ENCODE results near the gene SLC25A11.
A peak's percentile ranks its signal among the peaks of the same experiment; 100 is the strongest.
"Not testable (repeated sequence)": the region's sequence is repeated elsewhere in the genome, so short reads cannot be mapped to it uniquely, and the experiment has no call there.

SLC25A11 gene

DNA sequence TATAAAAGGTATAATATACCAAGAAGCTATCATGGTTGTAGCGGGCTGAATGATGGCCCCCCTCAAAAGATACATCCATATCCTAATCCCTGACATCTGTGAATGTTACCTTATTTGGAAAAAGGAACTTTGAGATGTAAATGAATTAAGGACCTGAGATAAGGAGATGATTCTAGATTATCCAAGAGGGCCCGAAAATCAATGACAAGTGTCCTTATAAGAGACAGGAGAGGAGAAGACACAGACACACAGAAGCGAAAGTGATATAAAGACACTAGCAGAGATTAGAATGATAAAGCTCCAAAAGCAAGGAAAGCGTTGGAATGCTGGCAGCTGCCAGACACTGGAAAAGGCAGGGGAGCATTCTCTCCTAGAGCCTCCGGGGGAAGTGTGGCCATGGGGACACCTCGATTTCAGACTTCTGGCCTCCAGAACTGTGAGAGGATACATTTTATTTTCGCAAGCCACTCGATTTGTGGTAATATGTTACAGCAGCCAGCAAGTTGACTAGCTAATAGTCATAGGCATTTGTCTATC lies 20.3 kb downstream of the SLC25A11 start:
- no peak for DNase-seq

DNA sequence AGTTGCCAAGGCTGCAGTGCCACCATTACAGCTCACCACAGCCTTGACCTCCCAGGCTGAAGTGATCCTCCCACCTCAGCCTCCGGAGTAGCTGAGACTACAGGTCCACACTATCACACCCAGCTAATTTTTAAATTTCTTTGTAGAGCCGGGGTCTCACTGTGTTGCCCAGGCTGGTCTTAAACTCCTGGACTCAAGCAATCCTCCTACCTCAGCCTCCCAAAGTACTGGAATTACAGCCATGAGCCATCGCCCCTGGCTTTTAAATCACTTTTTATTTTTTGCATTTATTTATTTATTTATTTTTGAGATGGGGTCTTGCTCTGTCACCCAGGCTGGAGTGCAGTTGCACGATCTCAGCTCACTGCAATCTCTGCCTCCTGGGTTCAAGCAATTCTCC lies 25.3 kb downstream of the SLC25A11 start:
- DNase-seq, result not testable (repeated sequence)

- no peak for DNase-seq
Measured at GRCh38 chr17:4913994-4914393, 25.9 kb downstream of the SLC25A11 start.

DNA sequence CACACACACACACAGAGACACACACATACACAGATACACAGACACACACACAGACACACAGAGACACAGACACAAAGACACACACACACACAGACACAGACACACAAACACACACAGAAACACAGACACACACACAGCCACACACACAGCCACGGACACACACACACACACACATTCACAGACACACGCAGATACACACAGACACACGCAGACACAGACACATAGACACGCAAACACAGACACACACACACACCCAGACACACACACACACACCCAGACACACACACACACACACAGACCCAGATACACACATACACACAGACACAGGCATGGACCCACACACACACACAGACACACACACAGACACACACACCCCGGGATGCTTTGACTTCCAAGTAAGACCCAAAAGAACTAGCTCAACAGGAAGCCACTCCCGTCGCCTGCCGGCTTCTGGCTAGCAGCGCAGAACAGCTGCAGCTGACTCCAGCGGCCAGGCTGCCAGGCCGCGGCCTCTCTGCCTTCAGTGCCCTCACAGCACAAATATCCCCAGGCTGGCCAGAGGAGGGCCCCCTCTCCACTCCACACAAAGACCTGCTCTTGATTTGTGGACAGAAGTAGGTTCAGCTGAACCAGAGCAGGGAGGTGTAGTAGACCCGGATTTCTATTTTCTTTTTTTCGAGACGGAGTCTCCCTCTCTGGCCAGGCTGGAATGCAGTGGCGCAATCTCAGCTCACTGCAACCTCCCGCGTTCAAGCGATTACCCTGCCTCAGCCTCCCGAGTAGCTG lies 30.9 kb downstream of the SLC25A11 start:
- DNase-seq, result peak; percentile 92 to 95

GRCh38 chr17:4908301-4908700 lies 31.5 kb downstream of the SLC25A11 start:
- peak; percentile 47 for DNase-seq

DNA sequence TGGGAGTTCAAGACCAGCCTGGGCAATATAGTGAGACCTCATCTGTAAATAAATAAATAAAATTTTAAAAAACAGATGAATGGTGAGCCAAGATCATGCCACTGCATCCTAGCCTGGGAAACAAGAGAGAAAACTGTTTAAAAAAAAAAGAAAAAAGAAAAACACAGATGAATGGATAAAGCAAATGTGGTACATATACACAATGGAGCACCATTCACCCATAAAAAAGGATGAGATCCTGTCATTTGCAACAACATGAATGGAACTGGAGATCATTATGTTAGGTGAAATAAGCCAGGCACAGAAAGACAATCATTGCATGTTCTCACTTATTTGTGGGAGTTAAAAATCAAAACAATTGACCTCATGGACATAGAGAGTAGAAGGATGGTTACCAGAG lies 33.2 kb downstream of the SLC25A11 start:
- not testable (repeated sequence) for DNase-seq

GRCh38 chr17:4903051-4903818 lies 36.6 kb downstream of the SLC25A11 start, which contains the start of gene CHRNE:
TSS of gene CHRNE (minus strand) at chr17:4903098. CDS start at chr17:4903063, 35 bp downstream.
- peak; percentile 90 to 92 for DNase-seq

DNA sequence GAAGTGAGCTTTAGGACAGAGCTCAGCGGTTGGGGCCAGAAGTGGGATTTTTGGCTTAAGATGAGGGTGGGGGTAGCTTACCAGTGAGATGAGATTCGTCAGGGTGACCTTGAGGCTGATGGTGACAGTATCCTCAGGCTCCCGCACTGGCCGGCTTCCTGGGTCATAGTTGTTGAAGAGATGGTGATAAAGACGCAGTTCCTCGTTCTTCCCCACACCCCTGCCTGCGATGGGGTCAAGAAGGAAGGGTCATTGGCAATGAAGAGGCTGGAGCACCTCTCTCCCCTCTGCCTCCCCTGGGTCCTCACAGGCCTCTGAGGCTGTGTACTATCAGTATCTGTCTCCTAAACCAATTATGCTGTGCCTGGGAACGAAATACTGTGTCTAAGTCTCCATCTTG lies 37.3 kb downstream of the SLC25A11 start:
- DNase-seq, result no peak

GRCh38 chr17:4901648-4902344 lies 38.0 kb downstream of the SLC25A11 start:
- DNase-seq, result peak; percentile 30 to 46

DNA sequence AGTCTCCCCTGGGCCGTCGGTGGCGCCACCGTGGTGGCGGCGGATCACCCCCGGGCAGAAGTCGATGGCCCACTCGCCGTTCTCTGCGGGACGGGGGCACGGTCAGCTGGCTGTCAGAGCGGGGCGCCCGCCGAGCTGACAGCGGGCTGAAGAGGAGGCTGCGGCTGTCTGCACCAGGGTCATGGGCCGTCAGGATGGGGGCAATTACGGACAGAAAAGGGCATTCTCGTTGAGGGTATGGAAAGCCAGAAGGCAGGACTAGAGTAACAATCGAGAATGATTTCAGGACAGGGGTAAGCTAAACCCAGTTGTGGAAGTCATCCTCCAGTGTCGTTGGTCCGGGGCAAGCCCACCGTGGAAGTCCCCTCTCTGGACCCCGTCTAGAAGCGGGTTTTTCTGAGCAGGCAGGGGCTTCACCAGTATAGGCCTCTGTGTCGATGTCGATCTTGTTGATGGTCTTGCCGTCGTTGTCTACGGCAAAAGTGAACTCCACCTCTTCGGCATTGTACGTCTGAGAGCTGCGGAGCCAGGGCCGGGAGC lies 38.7 kb downstream of the SLC25A11 start:
- DNase-seq, result no peak

DNA sequence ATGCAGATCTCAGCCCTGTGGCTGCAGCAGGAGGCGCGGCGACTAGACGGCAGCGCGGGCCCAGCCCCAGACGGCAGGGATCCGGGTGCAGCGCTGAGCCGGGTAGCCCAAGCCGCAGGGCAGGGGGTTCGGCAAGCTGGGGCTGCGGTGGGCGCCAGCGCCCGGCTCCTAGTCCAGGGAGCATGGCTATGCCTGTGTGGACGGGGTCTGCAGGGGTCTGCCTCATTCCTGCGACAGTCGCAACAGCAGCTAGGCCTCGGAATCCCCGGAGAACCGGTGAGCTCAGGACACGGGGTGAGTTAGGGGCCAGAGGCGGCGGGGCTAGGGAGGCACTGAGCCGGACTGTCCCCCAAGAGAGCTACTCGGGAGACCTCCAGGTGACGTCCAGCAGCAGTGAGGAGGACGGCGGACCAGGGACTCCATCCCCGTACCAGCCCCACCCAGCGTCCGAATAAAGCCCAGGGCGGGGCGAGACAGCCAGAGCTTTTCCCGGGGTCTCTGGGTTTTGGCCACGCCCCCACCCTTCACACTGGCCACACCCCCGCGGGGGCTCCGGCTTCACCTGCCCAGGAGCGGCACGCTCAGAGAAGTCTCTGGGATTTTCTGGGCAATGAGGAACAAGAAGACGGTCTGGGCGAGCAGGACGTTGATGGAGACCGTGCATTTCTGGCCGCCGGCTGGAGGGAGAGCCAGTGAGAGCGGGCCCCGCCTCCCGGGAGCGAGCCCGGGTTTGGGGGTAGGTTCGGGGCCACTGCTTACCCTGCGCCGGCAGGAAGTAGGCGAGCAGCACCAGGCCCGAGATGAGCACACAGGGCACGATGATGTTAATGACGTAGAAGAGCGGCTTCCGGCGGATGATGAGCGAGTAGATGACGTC lies 39.4 kb downstream of the SLC25A11 start:
- DNase-seq, result no peak

- peak in 1 of 2 experiments; percentile 42 for DNase-seq
Measured at GRCh38 chr17:4899341-4900230, 40.3 kb downstream of the SLC25A11 start, which contains the start of gene C17orf107. TSS of gene C17orf107 (plus strand) at chr17:4899536. CDS start at chr17:4899763, 227 bp downstream.

GRCh38 chr17:4898927-4899326 lies 40.9 kb downstream of the SLC25A11 start:
- no peak for DNase-seq

DNA sequence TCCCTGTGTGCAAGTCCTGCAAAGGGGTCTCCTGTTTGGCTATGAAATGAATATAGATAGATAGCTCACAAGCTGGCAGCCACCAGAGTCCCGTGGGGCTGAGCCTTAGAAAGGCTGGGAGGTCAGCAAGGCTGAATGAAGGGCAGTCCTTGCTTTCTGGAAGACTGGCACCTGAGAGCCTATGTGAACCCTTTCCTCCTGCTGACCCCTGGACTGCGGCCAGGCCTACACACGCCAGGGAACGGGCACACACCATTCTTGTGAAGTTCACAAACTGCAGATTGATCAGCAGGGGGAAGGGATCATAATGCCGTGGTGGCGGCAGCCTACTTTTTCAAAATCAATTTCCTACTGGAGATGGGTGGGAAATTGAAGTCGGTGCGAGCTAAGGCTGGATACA lies 41.5 kb downstream of the SLC25A11 start:
- DNase-seq, result no peak

- no peak for DNase-seq
Measured at GRCh38 chr17:4897785-4898184, 42.1 kb downstream of the SLC25A11 start.

- no peak for DNase-seq
Measured at GRCh38 chr17:4897198-4897687, 42.6 kb downstream of the SLC25A11 start.

- no peak for DNase-seq
Measured at GRCh38 chr17:4896332-4897197, 43.3 kb downstream of the SLC25A11 start.

- no peak for DNase-seq
Measured at GRCh38 chr17:4895657-4896331, 44.1 kb downstream of the SLC25A11 start.

DNA sequence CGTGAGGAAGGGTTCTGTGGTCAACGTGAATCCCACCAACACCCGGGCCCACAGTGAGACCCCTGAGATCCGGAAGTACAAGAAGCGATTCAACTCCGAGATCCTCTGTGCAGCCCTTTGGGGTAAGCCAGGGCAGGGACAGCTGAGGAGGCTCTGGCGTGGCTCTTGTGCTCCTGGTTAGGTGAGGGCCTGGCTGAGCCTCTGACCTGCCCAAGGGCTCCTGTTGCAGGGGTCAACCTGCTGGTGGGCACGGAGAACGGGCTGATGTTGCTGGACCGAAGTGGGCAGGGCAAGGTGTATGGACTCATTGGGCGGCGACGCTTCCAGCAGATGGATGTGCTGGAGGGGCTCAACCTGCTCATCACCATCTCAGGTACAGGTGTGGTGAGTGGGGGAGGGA lies 44.7 kb downstream of the SLC25A11 start:
- DNase-seq, result no peak

Measured in SHP77 (cell line).